ENCODE results near the gene FZD4.

Gene FZD4

GRCh38 chr11:86991341-86991740 is 36.1 kb upstream of the FZD4 start:
- TF ChIP-seq ZFX (IDR thresholded peaks at IDR 0.05; ENCODE audit: borderline replicate concordance) = no peak
- TF ChIP-seq, protein P1, sequence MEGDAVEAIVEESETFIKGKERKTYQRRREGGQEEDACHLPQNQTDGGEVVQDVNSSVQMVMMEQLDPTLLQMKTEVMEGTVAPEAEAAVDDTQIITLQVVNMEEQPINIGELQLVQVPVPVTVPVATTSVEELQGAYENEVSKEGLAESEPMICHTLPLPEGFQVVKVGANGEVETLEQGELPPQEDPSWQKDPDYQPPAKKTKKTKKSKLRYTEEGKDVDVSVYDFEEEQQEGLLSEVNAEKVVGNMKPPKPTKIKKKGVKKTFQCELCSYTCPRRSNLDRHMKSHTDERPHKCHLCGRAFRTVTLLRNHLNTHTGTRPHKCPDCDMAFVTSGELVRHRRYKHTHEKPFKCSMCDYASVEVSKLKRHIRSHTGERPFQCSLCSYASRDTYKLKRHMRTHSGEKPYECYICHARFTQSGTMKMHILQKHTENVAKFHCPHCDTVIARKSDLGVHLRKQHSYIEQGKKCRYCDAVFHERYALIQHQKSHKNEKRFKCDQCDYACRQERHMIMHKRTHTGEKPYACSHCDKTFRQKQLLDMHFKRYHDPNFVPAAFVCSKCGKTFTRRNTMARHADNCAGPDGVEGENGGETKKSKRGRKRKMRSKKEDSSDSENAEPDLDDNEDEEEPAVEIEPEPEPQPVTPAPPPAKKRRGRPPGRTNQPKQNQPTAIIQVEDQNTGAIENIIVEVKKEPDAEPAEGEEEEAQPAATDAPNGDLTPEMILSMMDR (IDR thresholded peaks at IDR 0.05) = no peak
- no peak overlapping the region for H3K27ac ChIP-seq

DNA sequence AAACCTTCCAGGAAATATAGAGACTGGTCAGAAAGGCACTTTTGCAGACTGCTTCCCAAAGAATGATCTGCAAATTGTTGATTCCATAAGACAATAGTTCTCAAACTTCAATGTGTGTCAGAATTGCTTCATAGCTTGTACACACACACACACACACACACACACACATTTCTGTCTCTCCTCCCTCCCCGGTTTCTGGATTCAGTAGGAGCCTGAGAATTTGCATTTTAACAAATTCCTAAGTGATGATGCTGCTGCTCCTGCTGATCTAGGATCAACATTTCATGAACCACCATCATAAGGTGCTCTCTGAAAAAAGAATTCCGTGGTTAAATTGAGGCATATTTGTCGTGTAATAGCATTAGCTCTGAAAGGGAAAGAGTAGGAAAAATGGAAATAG is 35.3 kb upstream of the FZD4 start:
- TF ChIP-seq, protein P1 (IDR thresholded peaks at IDR 0.05) = no peak
- no peak for TF ChIP-seq ZFX (IDR thresholded peaks at IDR 0.05; ENCODE audit: borderline replicate concordance)

DNA sequence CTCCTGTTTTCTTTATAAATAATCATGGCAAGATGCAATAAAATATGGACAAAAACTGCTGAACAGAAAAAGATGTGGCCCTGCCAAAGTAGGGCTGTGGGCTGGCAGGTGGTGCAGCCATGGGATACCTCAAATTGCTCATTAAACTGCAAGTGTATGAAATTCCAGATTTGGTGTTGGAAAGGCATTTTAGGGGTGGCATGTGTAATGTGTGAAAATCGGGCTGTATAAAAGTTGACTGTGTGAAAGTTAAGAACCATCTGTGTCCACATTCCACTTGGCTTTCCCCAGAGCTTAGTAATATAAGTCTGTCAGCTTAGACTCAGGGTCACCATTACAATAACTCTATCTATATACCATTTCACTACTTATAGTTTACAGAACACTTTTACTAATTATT is 34.8 kb upstream of the FZD4 start:
- TF ChIP-seq, protein P1 (IDR thresholded peaks at IDR 0.05) = no peak
- TF ChIP-seq ZFX (IDR thresholded peaks at IDR 0.05; ENCODE audit: borderline replicate concordance) = no peak
- no peak overlapping the region for H3K27ac ChIP-seq

More for the DNA sequence above, 35.3 kb upstream of the FZD4 start:
- no peak overlapping the region for H3K27ac ChIP-seq

DNA sequence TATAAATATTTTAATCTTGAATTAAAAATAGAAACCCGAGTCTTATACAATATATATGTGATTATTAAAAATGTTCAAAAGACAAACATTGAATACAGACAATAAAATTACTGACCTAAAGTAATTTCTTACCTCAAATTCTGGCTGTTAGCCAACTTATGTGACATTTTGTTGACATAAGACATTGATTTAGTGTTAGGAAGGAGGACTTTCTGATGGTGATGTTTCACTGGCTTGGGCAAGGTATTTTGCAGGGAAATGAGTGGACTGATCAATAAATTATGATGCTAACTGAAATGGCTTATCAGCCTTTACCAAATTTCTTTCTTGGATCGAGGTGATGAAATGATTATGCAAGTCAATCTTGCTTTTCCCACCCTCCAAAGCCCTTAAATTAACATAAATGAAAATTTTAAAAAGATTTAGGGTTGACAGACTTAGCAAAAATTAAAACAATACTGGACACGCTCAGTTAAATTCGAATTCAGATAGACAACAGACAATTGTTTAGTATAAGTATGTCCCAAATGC is 33.2 kb upstream of the FZD4 start:
- TF ChIP-seq, protein P1 (IDR thresholded peaks at IDR 0.05) = no peak
- no peak for TF ChIP-seq ZFX (IDR thresholded peaks at IDR 0.05; ENCODE audit: borderline replicate concordance)
- H3K27ac ChIP-seq = no peak overlapping the region

DNA sequence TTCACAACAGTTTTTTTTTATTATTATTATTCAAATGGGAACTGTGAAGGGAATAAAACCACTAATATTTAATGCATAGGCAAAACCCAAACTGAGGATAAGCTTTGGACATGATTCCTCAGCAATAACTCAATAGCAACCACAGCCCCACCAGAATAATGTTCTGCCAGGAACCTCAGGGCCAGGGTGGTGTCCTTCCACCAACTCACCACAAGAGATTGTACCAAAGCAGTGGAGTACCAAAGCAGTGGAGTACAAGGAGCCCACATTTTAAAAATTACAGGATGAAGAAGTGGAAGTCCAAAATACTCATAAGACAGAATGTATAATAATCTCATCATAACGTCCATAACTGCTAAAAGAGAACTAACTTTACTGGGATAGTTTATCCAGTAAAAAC is 32.5 kb upstream of the FZD4 start:
- no peak overlapping the region for H3K27ac ChIP-seq
- TF ChIP-seq, protein P1 (IDR thresholded peaks at IDR 0.05) = no peak
- no peak for TF ChIP-seq ZFX (IDR thresholded peaks at IDR 0.05; ENCODE audit: borderline replicate concordance)

DNA sequence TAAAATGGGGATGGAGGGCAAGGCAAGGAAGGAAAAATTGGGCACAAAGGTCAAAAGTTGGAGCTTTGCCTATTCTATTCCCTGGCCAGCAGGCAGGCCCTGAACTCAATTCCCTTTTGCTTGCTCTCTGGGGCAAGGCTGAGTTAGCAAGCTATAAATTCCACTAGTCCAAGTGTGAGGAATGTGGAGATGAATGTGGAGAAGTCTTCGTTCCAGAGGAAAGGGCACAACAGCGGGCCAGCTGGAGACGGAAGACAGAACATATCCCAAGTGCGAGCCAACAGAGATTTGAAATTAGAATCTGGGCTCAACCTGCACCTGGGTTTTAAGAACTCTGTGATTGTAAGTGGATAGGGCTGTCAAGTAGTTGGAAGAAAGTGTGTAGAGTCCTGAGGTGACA is 29.5 kb upstream of the FZD4 start:
- H3K27ac ChIP-seq = no peak overlapping the region
- TF ChIP-seq, protein P1 (IDR thresholded peaks at IDR 0.05) = no peak

DNA sequence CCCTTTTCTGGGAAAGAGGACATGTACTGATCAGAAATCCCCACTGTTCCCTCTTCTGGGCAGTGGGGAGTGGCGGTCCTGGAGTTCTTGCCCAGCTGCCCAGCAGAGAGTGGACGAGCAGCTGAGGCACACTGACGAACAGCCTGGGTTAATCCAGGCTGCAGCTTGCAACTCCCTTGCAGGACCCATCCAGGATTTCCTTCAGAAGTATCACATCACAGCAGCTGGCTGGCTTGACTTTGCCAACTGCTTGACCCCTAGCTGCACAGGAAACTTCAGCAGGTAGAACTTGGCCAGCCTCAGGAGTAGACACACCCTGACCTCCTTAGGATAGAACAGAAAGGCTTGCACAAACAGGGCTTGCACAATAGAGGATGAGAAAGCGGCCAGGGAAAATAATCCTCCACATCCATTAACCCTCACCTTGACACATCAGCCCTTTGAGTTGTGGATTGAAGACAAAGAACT is 27.9 kb upstream of the FZD4 start:
- H3K27ac ChIP-seq = no peak overlapping the region
- no peak for TF ChIP-seq ZFX (IDR thresholded peaks at IDR 0.05; ENCODE audit: borderline replicate concordance)
- TF ChIP-seq, protein P1 (IDR thresholded peaks at IDR 0.05) = no peak

Measured in 22Rv1 (cell line).